Measurements from ENCODE around the gene SFI1.
A peak's percentile ranks its signal among the peaks of the same experiment; 100 is the strongest.
"Not testable (repeated sequence)": the region's sequence is repeated elsewhere in the genome, so short reads cannot be mapped to it uniquely, and the experiment has no call there.

Gene SFI1

GRCh38 chr22:31491218-31491962 lies 4.9 kb upstream of the SFI1 start:
- no peak overlapping the region for H3K9ac ChIP-seq (ENCODE audit: low read depth, low read length, poor library complexity)
- H3K27ac ChIP-seq (replicated peaks; ENCODE audit: low read length): peak overlapping the region; percentile 61
- H3K4me3 ChIP-seq (ENCODE audit: low read length in 2 of 2): peak overlapping the region in 1 of 2 donors; percentile 80
- no peak overlapping the region for H3K18ac ChIP-seq (ENCODE audit: low read length)
- no peak overlapping the region for H2AFZ ChIP-seq (ENCODE audit: low read length)
- no peak overlapping the region for H2BK12ac ChIP-seq (ENCODE audit: low read length)
- H3K23ac ChIP-seq (ENCODE audit: low read depth, low read length, poor library complexity): no peak overlapping the region
- H3K14ac ChIP-seq (ENCODE audit: low read length): no peak overlapping the region
- no peak overlapping the region for H4K8ac ChIP-seq (ENCODE audit: low read depth, low read length)
- peaks cover 3% of the 10 kb centered on the region for H3K79me1 ChIP-seq (ENCODE audit: low read depth, low read length)
- H2BK5ac ChIP-seq (ENCODE audit: low read length): no peak overlapping the region
- H4K91ac ChIP-seq (ENCODE audit: low read depth, low read length, poor library complexity): no peak overlapping the region
- H2BK120ac ChIP-seq (ENCODE audit: low read depth, low read length): no peak overlapping the region
- H3K27me3 ChIP-seq (ENCODE audit: control insufficient read depth in 3 of 3, insufficient read depth in 3 of 3, low read depth in 1 of 3, low read length in 3 of 3): no peaks in the 10 kb centered on the region
- peak overlapping the region; percentile 13 for H2AK5ac ChIP-seq (ENCODE audit: low read depth, low read length)
- H3K9me3 ChIP-seq (replicated peaks in 1 of 2; ENCODE audit: control insufficient read depth in 2 of 2, insufficient read depth in 1 of 2, low read depth in 1 of 2, low read length in 2 of 2): no peaks in the 10 kb centered on the region
- no peak overlapping the region for H3K4ac ChIP-seq (ENCODE audit: low read length)
- H2BK15ac ChIP-seq (ENCODE audit: low read length): no peak overlapping the region
- peaks cover 2 to 20% of the 10 kb centered on the region in 2 donors for H3K36me3 ChIP-seq (replicated peaks in 1 of 2; ENCODE audit: control insufficient read depth in 2 of 2, insufficient read depth in 2 of 2, low read length in 2 of 2)
- DNase-seq (ENCODE audit: low spot score): peak; percentile 59
- WGBS, 2 donors (ENCODE audit: extremely low coverage in 2 of 2, insufficient read length in 2 of 2, insufficient replicate concordance in 1 of 2): no CpG with 5 or more reads among the region's 8 CpGs
- no peak overlapping the region for H3K4me2 ChIP-seq (ENCODE audit: insufficient read depth, low read length, poor library complexity, severe bottlenecking)
- peaks cover 4 to 9% of the 10 kb centered on the region in 2 donors for H3K4me1 ChIP-seq (ENCODE audit: control insufficient read depth in 2 of 2, insufficient read depth in 1 of 2, low read depth in 1 of 2, low read length in 2 of 2)

- no peak overlapping the region for H3K23ac ChIP-seq (ENCODE audit: low read depth, low read length, poor library complexity)
Measured at GRCh38 chr22:31492151-31492550, 4.2 kb upstream of the SFI1 start.

GRCh38 chr22:31493355-31493754 lies 3.0 kb upstream of the SFI1 start:
- not testable (repeated sequence) for H3K27me3 ChIP-seq (ENCODE audit: control insufficient read depth in 3 of 3, insufficient read depth in 3 of 3, low read depth in 1 of 3, low read length in 3 of 3); DNase-seq (ENCODE audit: low spot score); H2BK5ac ChIP-seq (ENCODE audit: low read length); H2BK15ac ChIP-seq (ENCODE audit: low read length); H3K4ac ChIP-seq (ENCODE audit: low read length); H3K27ac ChIP-seq (replicated peaks; ENCODE audit: low read length); H3K9me3 ChIP-seq (replicated peaks in 1 of 2; ENCODE audit: control insufficient read depth in 2 of 2, insufficient read depth in 1 of 2, low read depth in 1 of 2, low read length in 2 of 2); H2AFZ ChIP-seq (ENCODE audit: low read length); H3K14ac ChIP-seq (ENCODE audit: low read length); H3K18ac ChIP-seq (ENCODE audit: low read length); H2AK5ac ChIP-seq (ENCODE audit: low read depth, low read length); H3K4me3 ChIP-seq (ENCODE audit: low read length in 2 of 2); H4K91ac ChIP-seq (ENCODE audit: low read depth, low read length, poor library complexity); H4K8ac ChIP-seq (ENCODE audit: low read depth, low read length); H2BK12ac ChIP-seq (ENCODE audit: low read length); H2BK120ac ChIP-seq (ENCODE audit: low read depth, low read length); H3K23ac ChIP-seq (ENCODE audit: low read depth, low read length, poor library complexity); H3K4me1 ChIP-seq (ENCODE audit: control insufficient read depth in 2 of 2, insufficient read depth in 1 of 2, low read depth in 1 of 2, low read length in 2 of 2); H3K9ac ChIP-seq (ENCODE audit: low read depth, low read length, poor library complexity); H3K79me1 ChIP-seq (ENCODE audit: low read depth, low read length); H3K36me3 ChIP-seq (replicated peaks in 1 of 2; ENCODE audit: control insufficient read depth in 2 of 2, insufficient read depth in 2 of 2, low read length in 2 of 2); H3K4me2 ChIP-seq (ENCODE audit: insufficient read depth, low read length, poor library complexity, severe bottlenecking)
- no CpG with 5 or more reads among the region's 5 CpGs for WGBS, 2 donors (ENCODE audit: extremely low coverage in 2 of 2, insufficient read length in 2 of 2, insufficient replicate concordance in 1 of 2)

More at GRCh38 chr22:31492151-31492550, 4.2 kb upstream of the SFI1 start:
- Histone ChIP-seq H2BK5ac (ENCODE audit: low read length) (no peak overlapping the region), H2BK15ac (ENCODE audit: low read length) (no peak overlapping the region), H3K14ac (ENCODE audit: low read length) (no peak overlapping the region), H3K36me3 (replicated peaks in 1 of 2; ENCODE audit: control insufficient read depth in 2 of 2, insufficient read depth in 2 of 2, low read length in 2 of 2) (peaks cover 0 to 14% of the 10 kb centered on the region in 2 donors), H2AK5ac (ENCODE audit: low read depth, low read length) (peak overlapping the region; percentile 13), H3K27me3 (ENCODE audit: control insufficient read depth in 3 of 3, insufficient read depth in 3 of 3, low read depth in 1 of 3, low read length in 3 of 3) (no peaks in the 10 kb centered on the region), H4K91ac (ENCODE audit: low read depth, low read length, poor library complexity) (no peak overlapping the region), H3K4me1 (ENCODE audit: control insufficient read depth in 2 of 2, insufficient read depth in 1 of 2, low read depth in 1 of 2, low read length in 2 of 2) (peaks cover 4 to 9% of the 10 kb centered on the region in 2 donors), H4K8ac (ENCODE audit: low read depth, low read length) (no peak overlapping the region), H3K4ac (ENCODE audit: low read length) (no peak overlapping the region), H3K27ac (replicated peaks; ENCODE audit: low read length) (no peak overlapping the region), H3K9me3 (replicated peaks in 1 of 2; ENCODE audit: control insufficient read depth in 2 of 2, insufficient read depth in 1 of 2, low read depth in 1 of 2, low read length in 2 of 2) (peaks cover 0 to 2% of the 10 kb centered on the region in 2 donors), H3K4me2 (ENCODE audit: insufficient read depth, low read length, poor library complexity, severe bottlenecking) (no peak overlapping the region), H3K18ac (ENCODE audit: low read length) (no peak overlapping the region), H3K4me3 (ENCODE audit: low read length in 2 of 2) (no peak overlapping the region), H2BK120ac (ENCODE audit: low read depth, low read length) (no peak overlapping the region), H3K9ac (ENCODE audit: low read depth, low read length, poor library complexity) (no peak overlapping the region), H2BK12ac (ENCODE audit: low read length) (no peak overlapping the region), H3K79me1 (ENCODE audit: low read depth, low read length) (peaks cover 3% of the 10 kb centered on the region), H2AFZ (ENCODE audit: low read length) (no peak overlapping the region)
- no peak for DNase-seq (ENCODE audit: low spot score)
- WGBS, 2 donors (ENCODE audit: extremely low coverage in 2 of 2, insufficient read length in 2 of 2, insufficient replicate concordance in 1 of 2): no CpG with 5 or more reads among the region's 3 CpGs

- Histone ChIP-seq H2BK12ac (ENCODE audit: low read length) (no peak overlapping the region), H3K18ac (ENCODE audit: low read length) (no peak overlapping the region), H4K91ac (ENCODE audit: low read depth, low read length, poor library complexity) (no peak overlapping the region), H4K8ac (ENCODE audit: low read depth, low read length) (no peak overlapping the region), H2AFZ (ENCODE audit: low read length) (peak overlapping the region; percentile 98), H3K4me1 (ENCODE audit: control insufficient read depth in 2 of 2, insufficient read depth in 1 of 2, low read depth in 1 of 2, low read length in 2 of 2) (peaks cover 4 to 7% of the 10 kb centered on the region in 2 donors), H3K4me2 (ENCODE audit: insufficient read depth, low read length, poor library complexity, severe bottlenecking) (no peak overlapping the region), H3K9me3 (replicated peaks in 1 of 2; ENCODE audit: control insufficient read depth in 2 of 2, insufficient read depth in 1 of 2, low read depth in 1 of 2, low read length in 2 of 2) (peaks cover 3 to 10% of the 10 kb centered on the region in 2 donors), H2AK5ac (ENCODE audit: low read depth, low read length) (no peak overlapping the region), H3K4ac (ENCODE audit: low read length) (no peak overlapping the region), H3K4me3 (ENCODE audit: low read length in 2 of 2) (peak overlapping the region in 1 of 2 donors; percentile 94), H3K79me1 (ENCODE audit: low read depth, low read length) (peaks cover 1% of the 10 kb centered on the region), H3K9ac (ENCODE audit: low read depth, low read length, poor library complexity) (no peak overlapping the region), H3K27me3 (ENCODE audit: control insufficient read depth in 3 of 3, insufficient read depth in 3 of 3, low read depth in 1 of 3, low read length in 3 of 3) (no peaks in the 10 kb centered on the region), H3K14ac (ENCODE audit: low read length) (no peak overlapping the region), H3K23ac (ENCODE audit: low read depth, low read length, poor library complexity) (no peak overlapping the region), H2BK120ac (ENCODE audit: low read depth, low read length) (no peak overlapping the region), H2BK5ac (ENCODE audit: low read length) (no peak overlapping the region), H2BK15ac (ENCODE audit: low read length) (no peak overlapping the region), H3K36me3 (replicated peaks in 1 of 2; ENCODE audit: control insufficient read depth in 2 of 2, insufficient read depth in 2 of 2, low read length in 2 of 2) (peaks cover 0 to 7% of the 10 kb centered on the region in 2 donors), H3K27ac (replicated peaks; ENCODE audit: low read length) (no peak overlapping the region)
- no CpG with 5 or more reads among the region's 15 CpGs for WGBS, 2 donors (ENCODE audit: extremely low coverage in 2 of 2, insufficient read length in 2 of 2, insufficient replicate concordance in 1 of 2)
- no peak for DNase-seq (ENCODE audit: low spot score)
Measured at GRCh38 chr22:31495343-31495742, 993 bp upstream of the SFI1 start.

All from neuronal stem cell (in vitro differentiated cells).